ENCODE data around the gene XNDC1N. TPM values are rescaled to one million over a fixed set of nuclear protein-coding genes. Genes with fewer than 3 reads are reported as not detected.

XNDC1N gene
- total and polyA plus RNA-seq, 2 of the 13 experiments (the other 11 are each of a cell fraction or from before 2014, with no cell fraction given), result 3.4 to 7.5 TPM

DNA sequence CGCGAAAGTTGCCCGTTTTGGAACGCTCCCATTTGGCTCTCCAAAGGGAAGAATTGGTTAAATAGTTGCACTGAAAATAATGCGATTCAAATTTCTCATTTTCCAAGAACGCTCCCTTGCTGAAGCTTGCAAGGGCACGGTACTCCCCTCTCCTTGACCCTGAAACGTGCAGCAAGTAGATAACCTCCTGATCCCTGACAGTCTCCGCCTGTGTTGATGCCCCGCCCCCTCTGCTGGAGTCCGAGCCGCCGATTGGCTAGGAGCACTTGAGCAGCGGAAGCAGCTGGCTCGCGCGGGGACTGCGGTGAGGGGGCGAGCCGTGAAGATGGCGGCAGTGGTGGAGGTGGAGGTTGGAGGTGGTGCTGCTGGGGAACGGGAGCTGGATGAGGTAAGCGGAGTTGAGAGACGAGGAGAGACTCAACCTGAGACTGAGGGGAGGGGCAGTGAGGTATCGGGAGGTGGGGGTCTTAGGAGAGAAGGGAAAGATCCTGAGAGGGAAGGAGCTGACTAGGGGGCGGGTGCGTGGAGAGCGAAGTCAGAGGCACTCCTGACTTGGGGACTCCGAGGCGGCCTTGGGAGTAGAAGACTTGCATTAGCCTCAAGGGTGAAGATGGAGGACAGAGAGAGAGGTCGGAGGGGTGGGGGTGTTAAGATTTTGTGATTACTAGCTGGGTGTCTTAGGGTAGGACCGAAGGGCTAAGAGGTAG is 496 bp upstream of the XNDC1N start, which contains the start of gene RNF121 (continued):
- TF ChIP-seq ZMAT5 (CRISPR knock-in tag; IDR thresholded peaks at IDR 0.05; ENCODE audit: borderline replicate concordance, low read depth) (no peak), PHF8 (CRISPR knock-in tag; IDR thresholded peaks at IDR 0.05) (no peak; the same call in none of the 2 replicates), LBX2 (CRISPR knock-in tag; IDR thresholded peaks at IDR 0.05; ENCODE audit: borderline replicate concordance) (no peak; the same call in 1 of the 2 replicates), ZNF292 (CRISPR knock-in tag; IDR thresholded peaks at IDR 0.05; ENCODE audit: borderline replicate concordance, low read depth) (no peak), BCL6 (CRISPR knock-in tag; IDR thresholded peaks at IDR 0.05) (0 out of 2 replicates have a peak, but pooled peaks have one; percentile 8), REXO4 (CRISPR knock-in tag; IDR thresholded peaks at IDR 0.05; ENCODE audit: borderline replicate concordance) (no peak), ZNF274 (CRISPR knock-in tag; IDR thresholded peaks at IDR 0.05) (no peak), TGIF2 (CRISPR knock-in tag; IDR thresholded peaks at IDR 0.05) (no peak), HDAC1 (CRISPR knock-in tag; IDR thresholded peaks at IDR 0.05) (peak; percentile 55), THRA (CRISPR knock-in tag; IDR thresholded peaks at IDR 0.05; ENCODE audit: borderline replicate concordance) (no peak), CAMTA2 (CRISPR knock-in tag; IDR thresholded peaks at IDR 0.05; ENCODE audit: borderline replicate concordance) (no peak), ZNF44 (CRISPR knock-in tag; IDR thresholded peaks at IDR 0.05) (0 out of 2 replicates have a peak, but pooled peaks have one; percentile 16), ZSCAN22 (CRISPR knock-in tag; IDR thresholded peaks at IDR 0.05) (no peak), ZBTB43 (CRISPR knock-in tag; conservative IDR thresholded peaks at IDR 0.05) (no peak), CEBPZ (IDR thresholded peaks at IDR 0.05; ENCODE audit: low read length) (no peak), ZNF20 (CRISPR knock-in tag; IDR thresholded peaks at IDR 0.05) (no peak), XBP1 (CRISPR knock-in tag; IDR thresholded peaks at IDR 0.05) (no peak), DZIP1 (CRISPR knock-in tag; IDR thresholded peaks at IDR 0.05) (no peak), ZNF264 (CRISPR knock-in tag; IDR thresholded peaks at IDR 0.05) (no peak)
